SIG-M5 (cell line): ENCODE data around the gene KIFC3.
"Not testable (repeated sequence)": the region's sequence is repeated elsewhere in the genome, so short reads cannot be mapped to it uniquely, and the experiment has no call there.

Experiments
- DNase-seq: peaks from one replicate; lab custom pipeline; 2025; lab: John Stamatoyannopoulos, UW

The KIFC3 gene

GRCh38 chr16:57753448-57754353, 48.6 kb downstream of the KIFC3 start:
- no peak for DNase-seq

GRCh38 chr16:57752581-57753447, 49.5 kb downstream of the KIFC3 start:
- DNase-seq: no peak

GRCh38 chr16:57752203-57752580, 50.1 kb downstream of the KIFC3 start:
- no peak for DNase-seq

- DNase-seq: no peak
These were observed 50.6 kb downstream of the KIFC3 start for GRCh38 chr16:57751539-57752202.

DNA sequence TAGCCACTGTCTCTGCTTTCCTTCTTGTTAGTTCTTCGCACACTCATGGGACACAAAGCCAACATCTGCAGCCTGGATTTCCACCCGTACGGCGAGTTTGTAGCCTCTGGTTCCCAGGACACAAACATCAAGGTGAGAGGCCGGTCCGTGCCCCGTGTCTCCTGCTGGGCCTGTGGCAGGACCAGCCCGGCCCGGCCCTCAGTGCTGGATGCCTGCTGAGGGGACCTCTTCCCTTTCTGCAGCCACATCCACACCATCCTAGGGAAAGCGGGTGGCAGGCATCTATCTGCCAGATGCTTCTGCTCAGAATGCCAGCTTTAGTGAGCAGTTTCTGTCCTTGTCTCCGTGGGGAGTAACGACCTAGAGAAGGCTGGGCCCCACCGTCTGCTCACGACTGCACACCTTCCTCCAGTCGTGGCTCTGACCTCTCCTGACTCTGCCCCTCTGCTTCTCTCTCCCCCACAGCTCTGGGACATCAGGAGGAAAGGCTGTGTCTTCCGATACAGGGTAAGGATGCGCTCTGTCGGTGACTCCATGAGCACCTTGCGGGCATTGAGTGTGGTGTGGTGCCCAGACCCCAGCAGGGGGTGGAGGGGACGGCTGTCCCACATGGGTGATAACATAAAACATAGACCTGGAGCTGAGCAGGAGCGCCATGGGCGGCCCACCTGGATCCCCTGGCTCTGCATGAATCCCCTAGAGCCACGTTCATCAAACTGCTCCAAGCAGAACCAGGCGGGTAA, 51.3 kb downstream of the KIFC3 start:
- no peak for DNase-seq

GRCh38 chr16:57749856-57750452, 52.3 kb downstream of the KIFC3 start:
- no peak for DNase-seq

- DNase-seq: no peak
These were observed 53.1 kb downstream of the KIFC3 start for GRCh38 chr16:57749101-57749692.

DNA sequence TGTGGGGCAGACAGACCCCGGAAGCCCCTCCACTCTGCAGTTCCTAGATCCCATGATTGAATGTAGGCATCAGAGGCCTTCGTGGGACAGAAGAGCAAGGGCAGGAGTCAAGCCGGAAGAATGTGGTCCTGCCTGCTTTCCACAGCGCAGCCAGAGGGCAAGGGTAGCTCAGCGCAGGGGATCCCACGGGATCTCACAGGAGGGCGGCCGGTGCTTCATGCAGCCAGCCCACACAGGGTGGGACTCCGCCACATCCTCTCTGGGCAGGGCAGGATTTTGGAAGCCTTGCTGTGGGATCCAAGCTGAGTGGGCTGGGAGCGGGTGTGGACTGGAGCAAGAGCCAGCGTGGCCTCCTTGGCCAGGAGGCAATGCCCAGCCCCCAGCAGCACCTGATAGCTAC, 53.7 kb downstream of the KIFC3 start:
- DNase-seq: no peak

- no peak for DNase-seq
These were observed 54.3 kb downstream of the KIFC3 start for GRCh38 chr16:57747996-57748395.

- no peak for DNase-seq
These were observed 54.8 kb downstream of the KIFC3 start for GRCh38 chr16:57747496-57747895.

GRCh38 chr16:57747091-57747490, 55.2 kb downstream of the KIFC3 start:
- DNase-seq: no peak

DNA sequence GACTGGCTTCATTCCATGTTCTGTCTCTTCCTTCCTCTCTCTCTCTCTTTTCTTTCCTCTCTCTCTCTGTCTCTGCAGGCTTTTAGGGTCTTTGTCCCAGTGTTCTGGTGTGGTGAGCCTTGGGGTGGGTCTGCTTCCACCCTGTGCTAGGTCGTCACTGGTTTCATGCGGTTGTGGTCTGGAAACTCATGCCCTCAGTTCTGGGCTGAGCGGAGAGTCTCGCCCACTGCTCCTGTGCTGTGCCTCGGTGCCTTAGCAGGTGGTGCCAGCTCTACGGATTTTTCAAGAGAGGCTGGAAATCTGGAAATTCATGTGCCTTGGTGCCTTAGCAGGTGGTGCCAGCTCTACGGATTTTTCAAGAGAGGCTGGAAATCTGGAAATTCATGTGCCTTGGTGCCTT, 56.0 kb downstream of the KIFC3 start:
- DNase-seq: not testable (repeated sequence)

DNA sequence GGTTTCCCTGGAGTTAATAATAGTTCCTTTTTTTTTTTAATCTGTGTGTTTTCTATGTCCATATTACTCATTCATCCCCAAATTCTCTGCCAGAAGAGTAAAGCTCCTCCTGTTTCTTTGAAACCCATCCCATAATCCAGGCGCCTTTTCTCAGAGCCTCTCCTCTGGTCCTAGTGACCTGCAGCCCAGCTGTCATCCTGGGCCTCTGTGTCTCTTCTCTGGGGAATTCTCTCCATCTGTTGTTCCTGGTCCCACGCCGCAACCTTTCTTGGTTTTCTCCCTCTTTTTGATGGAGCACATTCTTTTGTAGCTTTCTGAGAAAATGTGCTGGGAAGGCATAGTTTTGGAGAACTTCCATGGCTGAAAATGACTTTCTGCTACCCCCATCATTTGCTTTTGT, 56.5 kb downstream of the KIFC3 start:
- DNase-seq: no peak

DNA sequence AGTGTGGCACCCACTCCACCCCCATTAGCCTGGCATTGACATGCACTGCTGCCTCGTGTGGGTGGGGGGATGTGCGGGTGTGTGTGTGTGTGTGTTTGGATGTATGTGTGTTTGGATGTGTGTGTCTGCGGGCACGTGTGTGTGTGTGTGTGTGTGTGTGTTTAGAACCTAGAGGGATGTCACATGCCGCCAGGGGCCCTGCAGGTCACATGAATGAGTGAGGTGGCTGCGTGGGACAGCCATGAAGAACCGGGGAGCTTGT, 57.7 kb downstream of the KIFC3 start:
- no peak for DNase-seq

DNA sequence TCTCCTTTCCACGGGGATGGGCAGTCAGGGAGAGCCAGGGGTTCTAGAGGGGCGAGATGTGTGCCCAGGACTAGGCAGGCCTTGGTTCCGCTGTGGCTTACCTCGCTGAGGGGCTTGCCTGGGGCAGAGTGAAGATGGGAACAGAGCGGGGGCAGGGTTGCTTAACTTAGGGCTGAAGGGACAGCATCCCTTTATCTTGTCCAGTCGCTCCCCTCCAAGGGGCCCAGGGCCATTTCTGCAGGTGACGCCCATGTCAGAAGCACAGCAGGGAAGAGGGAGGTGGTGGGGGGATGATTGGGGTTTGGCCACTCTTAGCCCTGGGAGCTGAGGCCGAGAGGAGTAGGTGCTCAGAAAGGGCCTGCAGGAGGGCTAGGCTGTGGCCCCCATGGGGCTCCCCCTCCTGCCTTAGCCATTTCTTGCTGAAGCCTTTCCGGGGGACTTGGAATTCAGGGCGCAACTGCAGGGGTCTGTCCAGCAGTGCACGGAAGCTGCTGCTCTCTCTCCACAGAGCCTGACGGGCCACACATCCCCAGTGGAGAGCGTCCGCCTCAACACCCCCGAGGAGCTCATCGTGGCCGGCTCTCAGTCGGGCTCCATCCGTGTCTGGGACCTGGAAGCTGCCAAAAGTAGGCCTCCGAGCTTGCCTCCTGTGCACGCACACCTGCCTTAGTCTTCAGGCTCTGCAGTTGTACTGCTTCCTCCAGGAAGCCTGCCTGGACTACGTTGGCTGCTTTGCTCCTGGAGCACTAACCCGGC, 58.2 kb downstream of the KIFC3 start:
- no peak for DNase-seq

DNA sequence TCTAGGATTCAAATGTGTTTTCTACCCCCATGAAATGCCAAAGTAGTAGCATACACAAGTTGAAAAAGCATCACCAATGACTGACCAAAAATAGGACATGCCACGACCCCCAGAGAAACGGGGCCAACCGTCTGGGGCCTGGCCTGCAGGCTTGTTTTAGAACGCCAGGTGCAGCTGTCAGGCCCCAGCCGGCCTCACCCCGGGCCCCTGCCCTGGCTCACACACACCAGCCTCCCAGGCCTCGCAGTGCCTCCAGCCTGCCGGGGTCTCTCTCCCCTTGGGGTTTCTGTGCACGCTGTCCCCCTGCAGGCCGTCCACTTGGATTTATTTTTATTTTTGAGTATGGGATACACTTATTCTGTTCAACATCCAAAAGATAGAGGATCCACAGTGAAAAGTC, 58.8 kb downstream of the KIFC3 start:
- no peak for DNase-seq

GRCh38 chr16:57742543-57742942, 59.7 kb downstream of the KIFC3 start:
- no peak for DNase-seq

GRCh38 chr16:57741660-57742191, 60.6 kb downstream of the KIFC3 start:
- no peak for DNase-seq

GRCh38 chr16:57740423-57741071, 61.7 kb downstream of the KIFC3 start:
- no peak for DNase-seq
